ENCODE results near the gene FBXW7.

The FBXW7 gene

GRCh38 chr4:152478461-152479237 lies 57.2 kb downstream of the FBXW7 start:
- DNase-seq (ENCODE audit: extremely low read depth in 1 of 2, low read depth in 1 of 2), result no peak

GRCh38 chr4:152476796-152477195 lies 59.1 kb downstream of the FBXW7 start:
- no peak for DNase-seq (ENCODE audit: extremely low read depth in 1 of 2, low read depth in 1 of 2)

GRCh38 chr4:152471251-152471792 lies 64.6 kb downstream of the FBXW7 start:
- no peak for DNase-seq (ENCODE audit: extremely low read depth in 1 of 2, low read depth in 1 of 2)

GRCh38 chr4:152468408-152468807 lies 67.5 kb downstream of the FBXW7 start:
- DNase-seq (ENCODE audit: extremely low read depth in 1 of 2, low read depth in 1 of 2), result no peak

- no peak for DNase-seq (ENCODE audit: extremely low read depth in 1 of 2, low read depth in 1 of 2)
These were observed 68.8 kb downstream of the FBXW7 start for GRCh38 chr4:152467101-152467500.

- DNase-seq (ENCODE audit: extremely low read depth in 1 of 2, low read depth in 1 of 2), result no peak
These were observed 71.7 kb downstream of the FBXW7 start for GRCh38 chr4:152464030-152464823.

- DNase-seq (ENCODE audit: extremely low read depth in 1 of 2, low read depth in 1 of 2), result no peak
These were observed 72.3 kb downstream of the FBXW7 start for GRCh38 chr4:152463562-152463961.

GRCh38 chr4:152462695-152463094 lies 73.2 kb downstream of the FBXW7 start:
- no peak for DNase-seq (ENCODE audit: extremely low read depth in 1 of 2, low read depth in 1 of 2)

- DNase-seq (ENCODE audit: extremely low read depth in 1 of 2, low read depth in 1 of 2), result no peak
These were observed 73.8 kb downstream of the FBXW7 start for GRCh38 chr4:152462047-152462446.

GRCh38 chr4:152460488-152460887 lies 75.4 kb downstream of the FBXW7 start:
- no peak for DNase-seq (ENCODE audit: extremely low read depth in 1 of 2, low read depth in 1 of 2)

GRCh38 chr4:152459326-152459725 lies 76.6 kb downstream of the FBXW7 start:
- no peak for DNase-seq (ENCODE audit: extremely low read depth in 1 of 2, low read depth in 1 of 2)

- no peak for DNase-seq (ENCODE audit: extremely low read depth in 1 of 2, low read depth in 1 of 2)
These were observed 77.0 kb downstream of the FBXW7 start for GRCh38 chr4:152458801-152459302.

- DNase-seq (ENCODE audit: extremely low read depth in 1 of 2, low read depth in 1 of 2), result no peak
These were observed 79.3 kb downstream of the FBXW7 start for GRCh38 chr4:152456609-152457008.

GRCh38 chr4:152455311-152455710 lies 80.6 kb downstream of the FBXW7 start:
- no peak for DNase-seq (ENCODE audit: extremely low read depth in 1 of 2, low read depth in 1 of 2)

GRCh38 chr4:152454398-152455011 lies 81.4 kb downstream of the FBXW7 start:
- no peak for DNase-seq (ENCODE audit: extremely low read depth in 1 of 2, low read depth in 1 of 2)

- DNase-seq (ENCODE audit: extremely low read depth in 1 of 2, low read depth in 1 of 2), result no peak
These were observed 84.4 kb downstream of the FBXW7 start for GRCh38 chr4:152451496-152451895.

GRCh38 chr4:152448854-152449253 lies 87.0 kb downstream of the FBXW7 start:
- no peak for DNase-seq (ENCODE audit: extremely low read depth in 1 of 2, low read depth in 1 of 2)

- no peak for DNase-seq (ENCODE audit: extremely low read depth in 1 of 2, low read depth in 1 of 2)
These were observed 87.7 kb downstream of the FBXW7 start for GRCh38 chr4:152448038-152448707.

GRCh38 chr4:152443859-152444258 lies 92.0 kb downstream of the FBXW7 start:
- no peak for DNase-seq (ENCODE audit: extremely low read depth in 1 of 2, low read depth in 1 of 2)

- no peak for DNase-seq (ENCODE audit: extremely low read depth in 1 of 2, low read depth in 1 of 2)
These were observed 98.3 kb downstream of the FBXW7 start for GRCh38 chr4:152437561-152437960.

- DNase-seq (ENCODE audit: extremely low read depth in 1 of 2, low read depth in 1 of 2), result no peak
These were observed 99.5 kb downstream of the FBXW7 start for GRCh38 chr4:152436384-152436783.
